IMR-90 (cell line): ENCODE results near the gene ZNF641. TPM values are rescaled to one million over a fixed set of nuclear protein-coding genes. Genes with fewer than 3 reads are reported as not detected.
A peak's percentile ranks its signal among the peaks of the same experiment; 100 is the strongest.

ENCODE experiments used
- ATAC-seq: fragments of 200-7000 bp; cut with Tn5 transposase; 2 replicates; pipeline ENCODE4 v1.9.1; 2020; ENCODE audit warnings: low read depth, mild to moderate bottlenecking, moderate library complexity
- BruUV-seq: library from RNA; stranded (reverse); fragments of 400-500 nt; replicated peaks from 2 replicates; lab custom pipeline; 2021; lab: Mats Ljungman, UMichigan
- CTCF ChIA-PET: fragments of 300-600 bp; formaldehyde crosslinking; extraction: SDS; loops from one replicate; lab custom pipeline; 2021; ENCODE audit warnings: antibody characterized with exemption; lab: Yijun Ruan, JAX
- POLR2A ChIA-PET: fragments of 300-600 bp; sonication (Branson Sonifier 250); formaldehyde crosslinking; loops from one replicate; lab custom pipeline; 2022; ENCODE audit warnings: antibody characterized with exemption; ENCODE audit not compliant: unreplicated experiment; lab: Charles Lee
- DNase-seq: peaks from one replicate; pipeline ENCODE4 v3.0.0; 2013
- H2AFZ ChIP-seq: replicated peaks from 2 replicates; pipeline ENCODE3; 2013; ENCODE audit warnings: low read length, mild to moderate bottlenecking; ENCODE audit not compliant: poor library complexity
- H2AK5ac ChIP-seq: 2 replicates; pipeline ENCODE4 v1.6.1; 2013; ENCODE audit warnings: low read depth, low read length, inconsistent platforms
- H2AK9ac ChIP-seq: replicated peaks from 2 replicates; pipeline ENCODE3; 2013; ENCODE audit warnings: mild to moderate bottlenecking, low read depth, low read length, moderate library complexity; ENCODE audit not compliant: poor library complexity
- H2BK120ac ChIP-seq: 2 replicates; pipeline ENCODE4 v1.6.1; 2013; ENCODE audit warnings: low read depth, low read length, inconsistent platforms
- H2BK15ac ChIP-seq: 3 replicates; pipeline ENCODE4 v1.6.1; 2013; ENCODE audit warnings: low read depth, low read length, inconsistent platforms
- H2BK20ac ChIP-seq: 2 replicates; pipeline ENCODE4 v1.6.1; 2013; ENCODE audit warnings: low read depth, mild to moderate bottlenecking, inconsistent platforms, low read length, moderate library complexity
- H2BK5ac ChIP-seq: 2 replicates; pipeline ENCODE4 v1.6.1; 2013; ENCODE audit warnings: mild to moderate bottlenecking, low read depth, low read length, inconsistent platforms; ENCODE audit not compliant: poor library complexity, severe bottlenecking
- H3K14ac ChIP-seq: replicated peaks from 2 replicates; pipeline ENCODE4 v1.6.1; 2013; ENCODE audit warnings: low read depth, low read length, inconsistent platforms
- H3K18ac ChIP-seq: 2 replicates; pipeline ENCODE4 v1.6.1; 2013; ENCODE audit warnings: low read depth, low read length, control low read depth
- H3K23ac ChIP-seq: 2 replicates; pipeline ENCODE4 v1.6.1; 2013; ENCODE audit warnings: low read depth, low read length, inconsistent platforms
- H3K27ac ChIP-seq: 2 replicates; pipeline ENCODE4 v1.5.1; 2013; ENCODE audit warnings: mild to moderate bottlenecking, control low read depth, low read length; ENCODE audit not compliant: insufficient read depth
- H3K27me3 ChIP-seq: 2 replicates; pipeline ENCODE4 v1.6.1; 2013; ENCODE audit warnings: low read length; ENCODE audit not compliant: control insufficient read depth, insufficient read depth
- H3K36me3 ChIP-seq: 2 replicates; pipeline ENCODE4 v1.6.1; 2013; ENCODE audit warnings: low read length, mixed read lengths; ENCODE audit not compliant: control insufficient read depth, insufficient read depth
- H3K4ac ChIP-seq: 2 replicates; pipeline ENCODE4 v1.6.1; 2013; ENCODE audit warnings: low read depth, low read length, inconsistent platforms
- H3K4me1 ChIP-seq: 2 replicates; pipeline ENCODE4 v1.6.1; 2013; ENCODE audit warnings: low read length, mixed read lengths; ENCODE audit not compliant: control insufficient read depth, insufficient read depth
- H3K4me2 ChIP-seq: 2 replicates; pipeline ENCODE4 v1.6.1; 2013; ENCODE audit warnings: low read depth, mild to moderate bottlenecking, control low read depth, low read length, moderate library complexity
- H3K4me3 ChIP-seq: 2 replicates; pipeline ENCODE4 v1.5.1; 2013; ENCODE audit warnings: low read depth, mild to moderate bottlenecking, control low read depth, low read length, moderate library complexity; ENCODE audit not compliant: insufficient read depth
- H3K56ac ChIP-seq: 2 replicates; pipeline ENCODE4 v1.6.1; 2013; ENCODE audit warnings: low read length, inconsistent platforms; ENCODE audit not compliant: insufficient read depth; ENCODE audit errors: extremely low read depth
- H3K79me1 ChIP-seq, 2 experiments: 2 replicates each; pipeline ENCODE4 v1.6.1; 2013; ENCODE audit warnings: low read length in 2 of 2, inconsistent platforms in 1 of 2, low read depth in 1 of 2
- H3K9ac ChIP-seq: 2 replicates; pipeline ENCODE4 v1.6.1; 2013; ENCODE audit warnings: low read depth, low read length, control low read depth
- H3K9me1 ChIP-seq: 2 replicates; pipeline ENCODE4 v1.6.1; 2013; ENCODE audit warnings: low read length, inconsistent platforms; ENCODE audit not compliant: insufficient read depth
- H3K9me3 ChIP-seq: 2 replicates; pipeline ENCODE4 v1.6.1; 2013; ENCODE audit warnings: low read length; ENCODE audit not compliant: control insufficient read depth, insufficient read depth
- H4K20me1 ChIP-seq: 2 replicates; pipeline ENCODE4 v1.6.1; 2013; ENCODE audit warnings: low read length, inconsistent platforms; ENCODE audit not compliant: insufficient read depth
- H4K5ac ChIP-seq: 2 replicates; pipeline ENCODE4 v1.6.1; 2013; ENCODE audit warnings: mild to moderate bottlenecking, low read depth, low read length, control low read depth
- H4K8ac ChIP-seq, 2 experiments: 2 replicates each; pipeline ENCODE4 v1.6.1; 2013; ENCODE audit warnings: low read depth in 2 of 2, low read length in 2 of 2, control low read depth in 1 of 2, inconsistent platforms in 1 of 2
- H4K91ac ChIP-seq: 2 replicates; pipeline ENCODE4 v1.6.1; 2013; ENCODE audit warnings: low read depth, low read length, inconsistent platforms; ENCODE audit not compliant: insufficient read depth
- CEBPB ChIP-seq: IDR thresholded peaks from 2 replicates; pipeline ENCODE4 v1.6.1; 2012; ENCODE audit warnings: low read depth, low read length, improper control_type of control experiment
- CHD1 ChIP-seq: IDR thresholded peaks from 2 replicates; pipeline ENCODE4 v1.6.1; 2012; ENCODE audit warnings: low read depth, low read length, improper control_type of control experiment
- POLR2A ChIP-seq: IDR thresholded peaks from 2 replicates; pipeline ENCODE4 v1.6.1; 2012; ENCODE audit warnings: mild to moderate bottlenecking, low read depth, low read length
- WGBS, 2 experiments: methylation state at CpG; one replicate each; pipeline versions ENCODE4 v1.1.5 to v1.1.7; 2013; ENCODE audit warnings: missing lambda C conversion rate in 2 of 2; ENCODE audit not compliant: insufficient read length in 1 of 2; ENCODE audit errors: extremely low coverage in 2 of 2; 5-methylcytosine and 5-hydroxymethylcytosine counted together
- dilution Hi-C: fragments of 300-500 bp; cut with HindIII; formaldehyde crosslinking; loops from one replicate; pipeline ENCODE4 v1.14.3; 2018; ENCODE audit warnings: low sequenced_read_pairs; ENCODE audit not compliant: unreplicated experiment
- in situ Hi-C: fragments of 300-500 bp; cut with MboI; formaldehyde crosslinking; loops from 3 replicates; pipeline ENCODE4 v1.14.3; 2019; ENCODE audit warnings: low sequenced_read_pairs, inconsistent platforms, mixed read lengths
- intact Hi-C: fragments of 100-400 bp; cut with micrococcal nuclease; formaldehyde crosslinking; loops from 2 replicates; pipeline ENCODE4 v1.10.0; 2022
- polyA plus RNA-seq, 3 experiments: library from polyadenylated mRNA; depleted of rRNA; stranded (reverse); fragments of >200 nt; gene quantifications; 2 replicates each; pipeline ENCODE4 v1.2.3, GENCODE V29; 2012; ENCODE audit warnings: low replicate concordance in 1 of 3
- total RNA-seq: library from RNA; depleted of rRNA; stranded (reverse); fragments of >200 nt; gene quantifications from 2 replicates; pipeline ENCODE4 v1.2.3, GENCODE V29; 2012
- TF ChIP-seq, protein P1 (sequence below): fragments of 150-350 bp; IDR thresholded peaks from 2 replicates; pipeline ENCODE4 v1.6.1; 2016; ENCODE audit warnings: low read depth, mild to moderate bottlenecking, low read length, moderate library complexity, borderline replicate concordance

The ZNF641 gene
- total and polyA plus RNA-seq, 2 of the 4 experiments (the other 2 are of a cell fraction), result 2.5 to 5.2 TPM

DNA sequence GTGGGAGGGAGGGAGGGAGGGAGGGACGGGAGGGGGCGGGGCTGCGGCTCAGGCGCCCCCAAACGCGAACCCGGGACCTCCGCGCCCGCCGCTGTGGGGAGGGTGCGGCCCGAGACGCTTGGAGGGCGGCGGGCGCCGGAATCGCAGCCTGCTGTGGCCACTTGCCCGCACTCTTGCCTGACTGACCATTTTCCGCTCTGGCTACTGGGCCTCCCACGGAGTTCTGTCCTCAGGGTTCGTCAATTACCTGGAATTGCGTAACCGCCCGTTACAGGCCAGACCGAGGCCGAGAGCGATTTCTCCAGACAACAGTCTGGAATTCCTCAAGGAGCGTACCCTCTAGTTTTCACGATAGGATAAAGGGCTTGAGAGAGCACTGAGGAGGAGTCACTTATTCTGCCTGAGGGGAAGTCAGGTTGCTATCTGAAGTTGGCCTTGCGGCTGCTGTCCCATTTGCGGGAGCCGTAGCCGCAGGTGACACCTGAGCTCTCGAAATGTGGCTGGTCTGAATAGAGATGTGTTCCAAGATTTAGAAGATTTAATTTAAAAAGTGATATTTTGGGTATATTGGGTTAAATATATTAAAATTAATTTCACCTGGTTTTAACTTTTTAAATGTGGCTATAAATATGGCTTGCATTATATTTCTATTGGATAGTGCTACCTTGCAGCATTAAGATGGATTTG, 446 bp upstream of the ZNF641 start:
- H3K56ac ChIP-seq, result peak overlapping the region; percentile 16; the same call in 1 of the 2 replicates
- dilution Hi-C loops, result no loop called here
- peaks cover 3% of the 10 kb centered on the region; the same call in 1 of the 2 replicates for H3K36me3 ChIP-seq
- peak overlapping the region; percentile 65 for H3K23ac ChIP-seq
- ChIA-PET POLR2A (no interaction called here), CTCF (no interaction called here)
- intact Hi-C loops, result loop anchor here (5.0 kb wide), 1 partner anchor 154 kb away; no protein-coding TSS in a partner anchor
- WGBS, 2 experiments, result 2% methylated on average over 18 of the region's 36 CpGs; no CpG with 5 or more reads in 1 of the 2 experiments
- peak overlapping the region; percentile 93 for H2AK9ac ChIP-seq
- peak overlapping the region; percentile 64 for H3K4ac ChIP-seq
- H3K79me1 ChIP-seq, result 0 out of 4 replicates have a peak, but pooled peaks cover 0 to 3% of the 10 kb centered on the region in 2 experiments
- peak overlapping the region; percentile 51 for H2AK5ac ChIP-seq
- ATAC-seq, result peak; percentile 70
- no peak overlapping the region; the same call in 1 of the 2 replicates for H2BK20ac ChIP-seq
- peak overlapping the region; percentile 98 for H3K4me3 ChIP-seq
- peak overlapping the region; percentile 68 for H2BK120ac ChIP-seq
- H2AFZ ChIP-seq, result peak overlapping the region; percentile 98
- peak overlapping the region; percentile 96 for H3K14ac ChIP-seq
- H3K9me3 ChIP-seq, result no peaks in the 10 kb centered on the region
- H3K4me1 ChIP-seq, result no peaks in the 10 kb centered on the region; the same call in 1 of the 2 replicates
- H3K4me2 ChIP-seq, result peak overlapping the region; percentile 84
- H3K27ac ChIP-seq, result peak overlapping the region; percentile 65
- H2BK15ac ChIP-seq, result no peak overlapping the region
- BruUV-seq, result no TSS peak
- H3K9me1 ChIP-seq, result no peaks in the 10 kb centered on the region
- peak overlapping the region; percentile 84 for H3K9ac ChIP-seq
- 0 out of 2 replicates have a peak, but pooled peaks cover 2% of the 10 kb centered on the region for H3K27me3 ChIP-seq
- H4K8ac ChIP-seq, result peak overlapping the region; percentile 41 to 93
- in situ Hi-C loops, result no loop called here
- TF ChIP-seq, protein P1, sequence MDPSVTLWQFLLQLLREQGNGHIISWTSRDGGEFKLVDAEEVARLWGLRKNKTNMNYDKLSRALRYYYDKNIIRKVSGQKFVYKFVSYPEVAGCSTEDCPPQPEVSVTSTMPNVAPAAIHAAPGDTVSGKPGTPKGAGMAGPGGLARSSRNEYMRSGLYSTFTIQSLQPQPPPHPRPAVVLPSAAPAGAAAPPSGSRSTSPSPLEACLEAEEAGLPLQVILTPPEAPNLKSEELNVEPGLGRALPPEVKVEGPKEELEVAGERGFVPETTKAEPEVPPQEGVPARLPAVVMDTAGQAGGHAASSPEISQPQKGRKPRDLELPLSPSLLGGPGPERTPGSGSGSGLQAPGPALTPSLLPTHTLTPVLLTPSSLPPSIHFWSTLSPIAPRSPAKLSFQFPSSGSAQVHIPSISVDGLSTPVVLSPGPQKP, result no peak
- no peak for TF ChIP-seq CHD1
- TF ChIP-seq POLR2A, result peak; percentile 60; the same call in 1 of the 2 replicates
- TF ChIP-seq CEBPB, result peak; percentile 98
- no peaks in the 10 kb centered on the region for H4K20me1 ChIP-seq
- peak overlapping the region; percentile 49 for H2BK5ac ChIP-seq
- peak; percentile 59 for DNase-seq
- H4K5ac ChIP-seq, result peak overlapping the region; percentile 59
- H3K18ac ChIP-seq, result peak overlapping the region; percentile 96
- H4K91ac ChIP-seq, result peak overlapping the region; percentile 79; the same call in 1 of the 2 replicates
